ENCODE data around the gene LMF1.

DNA sequence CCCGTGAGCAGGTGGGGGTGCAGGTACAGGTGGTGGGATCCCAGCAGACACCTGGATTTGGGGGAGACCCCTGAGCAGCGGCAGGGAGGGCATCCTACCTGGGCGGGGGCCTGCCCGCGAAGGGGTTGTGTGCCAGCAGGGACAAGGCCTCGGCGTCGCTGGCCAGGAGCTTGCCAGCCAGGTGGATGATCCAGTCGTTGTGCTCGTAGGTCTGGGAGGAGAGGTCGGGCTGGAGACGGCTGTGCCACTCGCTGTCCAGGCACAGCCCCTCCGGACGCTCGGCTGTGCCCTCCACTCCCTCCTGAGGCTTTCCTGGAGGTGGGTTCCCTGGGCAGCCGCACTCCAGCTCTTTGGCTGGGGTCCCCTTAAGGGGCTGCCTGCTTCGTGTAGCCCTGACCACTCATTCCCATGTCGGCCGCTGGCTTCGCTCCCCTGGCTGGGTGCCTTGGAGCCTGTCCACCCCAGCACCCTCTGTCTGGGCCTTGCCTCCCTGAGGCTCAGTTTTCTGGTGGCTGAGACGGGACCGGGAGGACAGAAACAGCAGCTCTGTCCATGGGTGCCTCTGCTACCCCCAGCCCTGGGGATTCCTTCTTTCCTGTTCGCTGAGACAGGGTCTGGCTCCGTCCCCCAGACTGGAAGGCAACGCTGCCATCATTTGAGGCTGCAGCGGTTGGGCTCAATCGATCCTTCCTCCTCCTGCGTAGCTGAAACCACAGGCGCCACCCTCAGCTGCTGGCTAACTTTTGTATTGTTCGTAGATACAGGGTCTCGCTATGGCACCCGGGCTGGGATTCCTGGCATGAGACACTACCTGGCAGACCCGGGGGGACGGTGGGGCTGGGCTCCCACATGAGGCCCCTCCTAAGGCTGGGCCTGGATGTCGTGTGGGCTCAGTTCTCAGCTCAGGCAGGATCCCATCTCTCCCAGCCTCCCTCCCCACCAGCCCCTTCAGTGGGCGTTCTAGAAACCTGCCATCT, 101.7 kb downstream of the LMF1 start:
- TF ChIP-seq POLR2A (IDR thresholded peaks at IDR 0.05; ENCODE audit: control extremely low read depth in 1 of 2, low read depth in 2 of 2, low read length in 2 of 2) (no peak), TAF1 (IDR thresholded peaks at IDR 0.05; ENCODE audit: low read depth, low read length) (no peak), RAD21 (IDR thresholded peaks at IDR 0.05 in 1 of 2, conservative IDR thresholded peaks at IDR 0.05 in 1 of 2; ENCODE audit: low read depth in 2 of 2, low read length in 2 of 2) (no peak)
- TF ChIP-seq, protein P1, sequence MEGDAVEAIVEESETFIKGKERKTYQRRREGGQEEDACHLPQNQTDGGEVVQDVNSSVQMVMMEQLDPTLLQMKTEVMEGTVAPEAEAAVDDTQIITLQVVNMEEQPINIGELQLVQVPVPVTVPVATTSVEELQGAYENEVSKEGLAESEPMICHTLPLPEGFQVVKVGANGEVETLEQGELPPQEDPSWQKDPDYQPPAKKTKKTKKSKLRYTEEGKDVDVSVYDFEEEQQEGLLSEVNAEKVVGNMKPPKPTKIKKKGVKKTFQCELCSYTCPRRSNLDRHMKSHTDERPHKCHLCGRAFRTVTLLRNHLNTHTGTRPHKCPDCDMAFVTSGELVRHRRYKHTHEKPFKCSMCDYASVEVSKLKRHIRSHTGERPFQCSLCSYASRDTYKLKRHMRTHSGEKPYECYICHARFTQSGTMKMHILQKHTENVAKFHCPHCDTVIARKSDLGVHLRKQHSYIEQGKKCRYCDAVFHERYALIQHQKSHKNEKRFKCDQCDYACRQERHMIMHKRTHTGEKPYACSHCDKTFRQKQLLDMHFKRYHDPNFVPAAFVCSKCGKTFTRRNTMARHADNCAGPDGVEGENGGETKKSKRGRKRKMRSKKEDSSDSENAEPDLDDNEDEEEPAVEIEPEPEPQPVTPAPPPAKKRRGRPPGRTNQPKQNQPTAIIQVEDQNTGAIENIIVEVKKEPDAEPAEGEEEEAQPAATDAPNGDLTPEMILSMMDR (IDR thresholded peaks at IDR 0.05; ENCODE audit: control extremely low read depth in 1 of 3, insufficient read depth in 1 of 3, low read depth in 1 of 3, low read length in 3 of 3): no peak

Measured in H1 (cell line).